GM21528 (cell line): ENCODE measurements around the gene CMTR1.

Source experiments
- ATAC-seq: cut with Tn5 transposase; IDR thresholded peaks from one replicate; pipeline ENCODE4 v1.9.1; 2021; ENCODE audit warnings: mild to moderate bottlenecking, moderate library complexity; ENCODE audit not compliant: unreplicated experiment, low FRiP score

Gene CMTR1

DNA sequence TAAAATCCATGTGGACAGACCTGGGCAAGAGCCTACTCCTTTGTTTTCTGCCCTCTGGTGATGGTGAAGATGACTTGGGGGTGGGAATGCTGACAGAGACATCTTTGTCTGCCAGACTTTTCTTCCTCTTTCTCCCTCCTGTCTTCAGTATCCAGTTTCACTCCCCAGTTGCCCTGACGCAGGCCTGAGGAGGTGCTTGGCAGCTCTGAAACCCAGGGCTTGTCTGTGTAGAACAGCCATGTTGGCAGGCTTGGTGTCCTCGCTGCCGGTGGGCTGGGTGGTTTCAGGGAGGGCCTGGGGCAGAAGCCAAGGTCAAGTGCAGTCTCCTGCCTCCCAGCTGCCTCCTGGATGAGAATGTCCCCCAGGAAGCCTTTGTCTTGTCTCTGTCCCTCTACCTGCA is 44.2 kb downstream of the CMTR1 start:
- ATAC-seq, result no peak

DNA sequence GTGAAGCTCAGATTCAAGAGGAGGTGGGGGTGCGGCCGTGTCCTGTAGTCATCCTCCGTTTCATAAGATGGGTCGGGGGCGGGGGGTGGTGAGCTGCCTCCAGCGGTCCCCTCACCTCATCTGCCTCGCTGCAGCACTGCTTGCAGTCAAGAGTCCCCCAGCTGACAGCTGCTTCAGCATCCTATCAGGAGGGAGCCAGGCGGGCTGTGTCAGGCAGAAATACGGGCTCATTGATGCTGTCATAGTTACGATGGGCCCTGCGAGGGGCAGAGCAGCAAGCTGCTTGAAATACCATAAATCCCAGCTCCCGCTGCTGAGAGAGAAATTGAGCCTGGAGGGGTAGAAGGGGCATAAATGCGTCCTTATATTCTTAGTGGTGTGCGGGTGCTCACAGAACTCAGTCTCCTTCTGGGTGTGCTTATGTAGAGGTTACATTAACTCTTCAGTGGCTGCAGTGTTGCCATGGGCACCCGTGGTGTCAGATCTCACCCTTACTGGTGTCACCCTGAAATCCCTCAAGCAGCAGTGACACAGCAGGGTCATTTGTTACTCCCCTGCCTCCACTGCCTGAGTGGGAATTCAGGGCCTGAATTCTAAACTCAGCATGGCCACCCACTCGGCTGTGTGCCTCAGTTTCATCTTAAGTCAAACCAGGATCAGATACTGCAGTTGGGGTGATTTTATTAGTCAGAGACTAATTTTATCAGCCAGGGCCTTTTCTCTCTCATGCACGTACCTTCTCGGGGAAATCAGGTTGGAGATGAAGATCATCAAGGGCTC is 44.8 kb downstream of the CMTR1 start:
- ATAC-seq, result no peak

DNA sequence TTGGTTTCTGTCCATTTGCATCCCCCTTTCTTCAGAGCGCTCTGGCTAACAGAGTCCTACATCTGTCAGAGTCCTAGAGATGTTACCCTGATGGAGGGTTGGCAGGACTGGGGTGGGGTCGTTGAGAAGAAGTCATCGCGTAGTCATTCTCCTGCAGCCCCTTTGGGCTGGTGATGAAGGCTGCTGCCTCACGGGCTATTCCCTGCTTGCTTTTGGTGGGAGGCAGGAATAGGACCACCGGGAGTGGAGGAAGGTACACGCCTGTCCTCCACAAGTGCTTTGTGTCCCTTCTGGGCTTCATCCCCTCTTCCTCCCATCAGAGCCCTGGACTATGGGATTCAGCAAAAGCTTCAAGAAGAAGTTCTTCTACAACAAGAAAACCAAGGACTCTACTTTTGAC is 45.8 kb downstream of the CMTR1 start:
- no peak for ATAC-seq

DNA sequence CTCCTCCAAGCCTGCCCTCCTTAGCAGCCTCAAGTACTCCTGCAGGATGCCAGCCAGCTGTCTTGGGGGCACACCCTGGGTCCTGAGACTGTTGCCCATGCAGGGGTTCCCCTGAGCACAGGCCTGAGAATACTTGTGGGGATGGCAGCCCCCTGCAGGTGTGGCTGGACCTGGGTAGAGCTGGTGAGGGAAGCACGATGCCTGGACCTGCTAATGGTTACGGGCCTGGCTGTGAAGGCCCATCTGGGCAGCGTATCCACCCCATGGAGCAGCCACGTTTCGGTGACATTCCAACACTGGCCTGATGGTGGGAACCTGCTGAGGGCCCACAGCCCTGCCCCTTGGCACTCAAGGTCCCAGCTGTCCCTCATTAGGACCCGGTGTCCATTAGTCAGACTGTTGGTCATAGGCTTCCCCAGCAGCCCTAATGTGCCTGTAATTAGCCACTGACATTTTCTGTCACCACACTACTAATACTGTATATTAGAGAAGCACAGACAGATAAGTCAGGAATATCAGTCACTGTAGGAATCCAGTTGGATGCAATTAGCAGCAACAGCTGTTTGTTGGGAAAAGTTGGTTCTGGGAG is 46.3 kb downstream of the CMTR1 start:
- no peak for ATAC-seq

DNA sequence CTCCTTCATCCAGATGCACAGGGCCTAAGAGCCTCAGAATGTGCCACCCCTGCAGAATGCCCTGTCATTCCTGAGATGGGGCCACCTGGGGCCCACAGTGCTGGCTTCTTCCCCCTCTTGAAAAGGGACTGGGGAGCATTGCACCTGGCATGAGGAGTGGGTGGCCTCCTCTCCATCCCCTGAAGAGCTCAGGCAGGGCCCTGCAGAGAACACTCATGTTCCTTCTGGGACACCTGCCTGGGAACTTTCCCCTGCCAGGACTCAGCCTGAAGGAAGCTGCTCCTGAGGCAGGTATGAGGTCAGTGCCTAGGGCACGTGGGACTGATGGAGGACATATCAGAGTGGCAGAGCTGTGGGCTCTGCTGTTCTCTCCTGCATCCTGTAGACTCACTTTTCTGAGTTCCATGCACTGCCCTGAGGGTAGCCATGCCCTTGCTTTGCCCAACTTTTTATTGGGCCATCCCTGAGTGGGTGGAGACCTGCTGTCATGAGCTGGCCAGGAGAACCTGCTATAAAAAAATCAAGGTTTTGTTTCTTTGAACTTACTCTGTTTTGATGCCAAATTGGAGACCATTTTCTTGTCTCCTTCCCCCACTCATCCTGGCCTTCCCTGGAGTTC is 47.2 kb downstream of the CMTR1 start:
- no peak for ATAC-seq

DNA sequence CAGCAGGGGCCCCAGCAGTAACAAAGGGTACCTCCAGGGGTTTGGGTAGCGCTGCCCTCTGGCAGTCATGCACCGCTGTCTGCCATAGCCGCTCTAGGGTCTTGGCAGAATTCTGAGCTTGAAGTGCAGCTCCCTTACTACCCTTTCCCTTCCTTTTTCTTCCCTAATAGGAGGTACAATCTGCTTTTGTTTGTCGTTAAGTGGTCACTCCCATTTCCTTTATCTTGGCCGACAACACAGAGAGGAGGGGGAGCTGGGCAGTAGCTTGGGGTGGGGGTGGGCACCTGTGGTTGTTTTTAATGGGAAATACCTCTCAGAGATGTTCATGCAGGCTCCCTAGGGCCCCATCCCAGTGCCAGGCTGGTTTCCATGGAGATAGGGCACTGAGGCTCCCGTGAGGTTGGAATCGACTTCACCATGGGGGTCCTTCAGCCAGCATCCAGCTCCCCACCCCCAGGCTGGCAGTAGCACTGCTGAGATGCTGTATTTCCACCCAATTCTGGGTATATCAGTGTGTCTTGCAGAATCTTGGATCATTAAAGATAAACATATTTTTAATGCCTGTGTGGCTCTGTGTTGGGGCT is 48.0 kb downstream of the CMTR1 start:
- no peak for ATAC-seq

DNA sequence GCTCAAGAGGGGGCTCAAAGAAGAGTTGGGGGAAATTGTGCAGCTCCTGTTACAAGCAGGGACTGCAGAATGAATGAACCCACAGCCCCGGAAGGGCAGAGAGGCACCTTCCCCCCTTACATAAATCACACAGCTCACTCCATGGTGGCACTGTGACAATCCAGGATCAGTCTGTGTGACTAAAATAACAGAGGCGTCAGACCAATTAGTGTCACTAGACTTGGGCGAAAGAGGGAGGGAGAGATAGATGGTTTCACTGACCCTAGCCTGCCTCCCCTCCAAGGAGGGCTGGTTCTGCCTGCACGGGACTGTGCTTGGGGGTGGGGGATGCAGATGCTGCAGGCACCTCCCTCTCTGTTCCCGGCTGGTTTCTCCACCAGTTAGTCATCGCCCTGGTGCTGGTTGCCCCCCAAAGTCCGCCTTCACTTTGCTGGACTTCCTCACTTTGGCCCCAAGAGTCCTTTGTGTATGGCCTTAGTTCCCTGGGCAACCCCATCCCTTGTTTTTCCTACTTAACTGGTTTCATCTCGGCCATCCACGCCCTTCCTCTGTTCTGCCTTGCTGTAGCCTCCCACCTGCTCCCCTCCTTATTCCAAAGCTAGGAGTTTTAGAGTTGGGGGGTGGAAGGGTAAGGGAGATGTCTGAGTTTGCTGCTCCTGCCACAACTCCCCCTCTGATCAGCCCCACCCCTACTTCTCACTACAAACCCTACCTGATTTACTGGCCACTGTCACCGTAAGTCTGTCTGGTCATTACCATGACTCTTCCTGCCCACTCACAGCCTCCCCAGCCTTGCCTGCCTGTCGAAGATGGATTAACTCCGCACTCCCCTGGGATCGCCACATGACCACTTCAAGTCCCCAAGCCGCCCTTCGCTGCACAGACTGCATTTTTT is 48.9 kb downstream of the CMTR1 start:
- ATAC-seq, result no peak

DNA sequence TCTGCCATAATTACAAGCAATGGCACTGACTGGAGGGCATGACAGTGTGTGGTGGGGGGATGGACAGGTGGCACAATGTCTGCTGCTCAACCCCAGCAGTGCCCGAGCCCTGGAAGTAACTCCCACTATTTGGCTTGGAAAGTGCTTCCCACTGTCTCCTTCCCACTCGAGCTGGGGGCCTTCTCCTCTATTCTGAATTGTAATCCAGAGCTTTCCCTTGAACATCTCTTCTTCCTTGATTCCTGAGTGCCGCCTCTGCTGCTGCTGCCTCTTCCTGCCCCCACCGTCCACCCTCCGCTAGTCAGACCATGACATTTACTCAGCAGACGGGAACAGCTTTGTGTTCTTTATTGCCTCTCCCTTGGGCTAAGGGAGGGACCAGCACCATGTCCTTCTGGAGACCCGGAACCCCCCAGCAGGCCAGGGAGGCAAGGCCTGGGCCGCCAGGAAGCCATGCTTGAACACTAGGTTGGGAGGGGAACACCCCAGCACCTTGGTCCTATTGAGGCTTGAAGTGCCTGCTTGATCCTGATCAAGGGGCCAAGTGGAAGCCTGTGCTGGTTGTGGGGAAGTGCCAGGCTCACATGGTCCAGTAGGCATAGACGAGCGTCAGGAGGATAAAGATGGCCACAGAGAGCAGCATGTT is 49.7 kb downstream of the CMTR1 start:
- no peak for ATAC-seq

DNA sequence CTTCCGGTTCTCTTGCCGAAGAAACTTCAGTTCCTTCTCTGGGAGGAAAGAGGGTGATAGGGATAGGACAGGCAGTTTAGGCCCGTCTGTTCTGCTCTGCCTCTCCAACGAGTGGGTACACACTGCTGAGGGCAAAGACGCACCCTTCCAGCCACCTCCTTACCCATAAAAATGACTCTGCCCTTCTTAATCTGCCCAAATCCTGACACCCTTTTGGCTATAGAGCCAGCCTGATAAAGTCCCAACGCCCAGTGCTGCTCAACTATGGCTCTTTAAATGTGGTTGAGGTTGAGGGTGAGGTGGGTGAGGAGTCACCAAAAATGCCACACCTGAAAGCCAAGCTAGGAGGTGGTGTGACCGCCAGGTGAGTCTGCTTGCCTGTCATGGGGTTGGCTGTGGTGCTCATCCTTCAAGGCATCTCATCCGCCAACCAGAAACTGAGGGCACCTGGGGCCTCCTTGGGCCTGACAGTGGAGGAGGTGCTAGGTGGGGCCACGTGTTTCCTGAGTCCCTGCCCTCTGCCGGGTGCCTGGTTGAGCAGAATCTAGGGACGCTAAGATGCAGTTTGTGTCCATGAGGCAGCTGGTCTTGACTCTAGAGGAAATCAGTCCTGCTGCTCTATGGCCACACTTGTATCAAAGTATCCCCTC is 50.4 kb downstream of the CMTR1 start:
- ATAC-seq, result no peak

DNA sequence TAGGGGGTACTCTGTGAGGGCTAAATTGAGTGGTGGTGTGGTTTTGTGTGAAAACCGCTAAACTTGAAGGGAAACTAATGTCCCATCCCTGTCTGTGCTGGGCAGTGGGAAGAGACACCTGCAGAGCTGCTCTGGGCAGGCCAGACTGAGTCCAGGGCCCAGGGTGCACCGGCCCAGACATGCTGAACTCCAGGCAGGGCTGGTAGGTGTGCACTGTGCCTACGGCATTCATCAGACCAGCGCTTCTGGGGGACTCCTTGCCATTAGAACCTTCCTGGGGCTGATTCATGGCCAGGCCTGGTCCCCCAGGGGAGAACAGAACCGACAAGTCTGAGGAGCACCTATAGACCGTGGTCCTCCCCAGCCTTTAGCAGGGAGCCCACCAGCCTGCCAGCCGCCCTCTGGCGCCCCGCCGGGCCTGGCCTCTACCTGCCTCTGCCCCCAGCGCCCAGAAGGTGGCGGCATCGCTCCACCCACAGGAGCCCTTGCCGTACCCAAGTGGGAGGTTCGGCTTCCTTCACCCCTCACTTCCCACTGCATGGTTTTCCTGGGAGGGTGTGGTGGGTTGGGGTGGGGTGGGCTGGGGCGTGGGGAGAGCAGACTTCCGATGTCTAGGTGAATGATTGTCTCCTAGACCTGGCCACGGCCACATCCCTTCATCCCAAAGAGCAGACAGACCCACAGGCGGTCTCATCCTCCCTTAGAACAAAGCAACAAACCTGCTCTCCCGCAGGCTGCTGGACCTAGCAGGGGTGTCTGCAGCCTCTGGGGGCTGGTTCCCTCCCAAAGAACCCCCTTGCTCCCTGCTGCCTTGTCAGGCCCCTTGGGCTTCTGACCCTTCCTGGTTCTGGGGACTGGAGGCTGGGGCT is 51.1 kb downstream of the CMTR1 start:
- ATAC-seq, result no peak

DNA sequence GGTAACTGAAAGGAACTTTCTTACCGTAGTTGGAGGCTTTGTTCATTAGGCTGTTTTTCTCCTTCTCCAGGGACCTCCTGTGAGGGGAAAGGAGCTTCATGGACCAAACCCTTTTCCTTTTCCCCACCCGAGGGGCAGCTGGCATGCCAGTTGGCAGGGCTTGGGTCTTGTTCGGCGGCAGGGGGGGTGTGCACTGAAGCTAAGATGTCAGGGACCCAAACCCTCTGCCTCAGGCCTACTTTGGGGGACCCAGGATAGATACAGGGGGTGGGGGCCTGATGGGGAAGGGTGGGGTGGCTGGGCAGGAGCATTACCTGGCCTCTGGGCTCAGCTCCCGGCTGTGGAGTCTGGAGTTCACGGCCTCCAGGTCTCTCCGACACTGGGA is 51.8 kb downstream of the CMTR1 start:
- ATAC-seq, result no peak

DNA sequence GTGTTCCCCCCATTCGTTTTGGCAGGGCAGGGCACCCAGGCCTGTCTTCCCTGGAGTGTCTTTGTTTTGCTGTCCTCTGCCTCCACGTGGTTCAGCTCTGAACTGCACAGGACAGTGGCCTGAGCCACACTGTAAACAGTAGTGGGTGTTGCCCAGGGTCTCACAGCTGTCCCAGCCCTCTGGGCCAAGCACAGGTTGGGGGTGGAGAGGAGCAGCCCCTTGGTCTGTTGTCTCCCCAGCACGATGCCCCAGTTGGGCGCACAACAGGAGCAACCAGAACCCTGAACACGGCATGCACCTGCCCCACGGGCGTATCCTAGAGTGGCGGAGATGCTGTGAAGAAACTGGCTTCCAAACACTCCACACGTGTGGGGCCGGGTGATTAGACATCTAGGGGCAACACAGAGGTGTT is 52.3 kb downstream of the CMTR1 start:
- ATAC-seq, result no peak

DNA sequence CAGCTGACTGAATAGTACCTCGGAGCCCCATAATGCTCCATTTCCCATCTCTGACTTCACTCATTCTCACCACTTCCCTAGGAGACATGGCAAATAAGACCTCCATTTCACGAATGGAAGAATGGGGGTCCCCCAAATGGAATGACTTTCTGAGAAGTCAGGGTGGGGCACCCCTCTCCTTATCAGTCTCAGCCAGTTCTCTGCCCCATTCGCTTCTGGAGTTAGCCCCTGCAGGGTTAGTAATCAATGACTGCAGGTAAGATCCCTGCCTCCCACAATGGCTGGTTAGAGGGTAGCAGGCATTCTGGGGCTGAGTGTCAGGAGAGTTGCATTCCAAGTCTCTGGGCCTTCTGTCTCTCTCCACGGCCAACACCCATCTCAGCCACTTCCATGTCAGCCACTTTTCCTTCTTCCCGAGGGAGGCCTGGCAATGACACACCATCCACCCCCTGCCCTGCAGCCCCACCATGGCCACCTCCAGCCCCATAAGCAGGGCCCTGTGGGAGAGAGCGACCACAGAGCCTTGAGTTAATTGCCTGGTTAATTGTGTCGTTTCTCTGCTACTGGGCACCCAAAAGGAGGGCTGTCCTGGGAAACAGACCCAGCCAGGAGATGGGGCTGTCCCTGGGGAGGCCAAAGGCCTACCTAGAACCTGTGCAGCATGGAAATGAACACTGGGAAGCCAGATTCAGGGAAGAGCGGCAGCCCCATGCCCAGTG is 53.3 kb downstream of the CMTR1 start:
- no peak for ATAC-seq

DNA sequence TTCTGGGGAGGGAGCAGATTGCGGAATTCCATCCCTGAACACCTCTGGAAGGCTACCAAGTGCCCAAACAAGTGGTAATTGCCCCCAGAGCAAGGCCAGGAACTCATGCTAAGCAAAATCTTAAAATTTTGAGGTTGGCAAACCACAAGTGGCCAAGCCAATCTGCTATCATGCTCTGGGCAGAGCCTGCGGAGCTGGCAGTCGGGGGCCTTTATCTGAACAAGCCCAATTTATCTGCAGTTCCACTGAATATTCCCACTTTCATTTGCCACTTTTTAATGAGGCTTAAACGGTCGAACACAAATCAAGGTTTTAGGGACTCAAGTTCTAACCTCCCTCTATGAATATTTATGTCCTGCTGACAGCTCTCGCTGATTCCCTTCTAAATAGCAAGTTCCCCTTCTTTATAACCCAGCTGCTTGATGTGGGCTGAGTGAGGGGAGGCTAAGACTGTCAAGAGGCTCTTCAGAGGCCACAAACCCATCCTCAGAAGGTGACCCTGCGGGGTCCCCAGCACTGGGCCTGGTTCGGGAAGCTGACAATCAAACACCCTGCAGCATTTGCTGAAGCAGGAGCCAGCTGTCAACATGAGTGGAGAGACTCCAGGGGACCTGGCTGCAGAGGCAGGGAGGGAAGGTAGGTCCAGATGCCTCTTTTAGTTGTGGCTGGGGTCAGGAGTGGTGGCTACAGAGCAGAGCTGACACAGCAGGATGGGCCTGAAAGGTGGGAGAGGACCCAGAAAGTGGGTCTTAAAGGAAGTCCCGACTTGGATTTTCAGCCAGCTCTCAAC is 54.8 kb downstream of the CMTR1 start:
- ATAC-seq, result no peak

DNA sequence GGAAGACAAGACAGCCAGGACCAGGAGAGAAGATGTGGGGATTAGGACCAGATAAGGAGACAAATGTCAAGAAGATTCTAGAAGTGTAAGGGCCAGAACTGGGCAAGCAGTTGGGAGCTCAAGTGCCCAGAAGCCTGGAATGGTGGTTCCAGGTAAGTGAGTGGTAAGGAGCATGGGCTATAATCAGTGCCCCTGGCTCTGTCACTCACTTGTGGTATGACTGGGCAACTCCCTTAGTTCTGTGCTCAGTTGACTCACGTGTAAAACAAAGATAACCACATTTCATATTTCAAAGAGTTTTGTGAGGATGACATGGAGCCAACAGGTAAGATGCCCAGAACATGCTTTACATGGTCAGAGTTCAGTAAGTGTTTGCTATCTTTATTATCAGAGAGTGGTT is 55.5 kb downstream of the CMTR1 start:
- ATAC-seq, result no peak

DNA sequence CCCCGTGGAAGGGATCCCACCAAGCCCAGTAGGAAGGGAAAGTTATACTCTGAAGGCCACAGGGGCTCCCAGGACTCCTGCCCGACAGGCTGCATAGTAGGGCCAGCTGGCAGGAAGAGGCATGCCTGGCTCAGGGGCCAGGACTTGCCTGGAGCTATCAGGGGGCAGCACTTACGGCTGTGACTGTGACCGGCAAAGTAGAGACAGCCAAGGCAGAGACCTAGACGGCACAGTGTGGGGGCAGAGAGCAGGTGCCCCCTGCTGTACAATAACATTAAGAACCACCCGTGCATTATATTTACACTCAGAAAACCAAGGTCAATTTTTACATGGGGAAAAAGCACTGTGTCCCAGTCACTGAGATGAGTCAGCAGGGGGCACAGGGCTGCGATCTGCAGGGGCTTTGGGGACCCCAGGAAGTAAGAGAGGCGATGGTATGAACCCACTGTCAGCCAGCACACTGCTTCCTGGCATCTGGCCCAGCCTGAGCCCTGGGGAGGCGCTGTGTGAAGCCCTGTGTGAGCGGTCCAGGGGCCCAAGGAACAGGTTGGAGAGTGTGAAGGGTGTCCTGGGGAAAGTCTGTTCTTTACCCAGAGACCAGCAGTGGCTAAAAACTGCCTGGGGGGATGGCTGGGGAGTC is 56.8 kb downstream of the CMTR1 start:
- ATAC-seq, result no peak
